GM19023 (cell line): ENCODE data around the gene RANBP2.
A peak's percentile ranks its signal among the peaks of the same experiment; 100 is the strongest.
"Not testable (repeated sequence)": the region's sequence is repeated elsewhere in the genome, so short reads cannot be mapped to it uniquely, and the experiment has no call there.

Source experiments
- ATAC-seq: cut with Tn5 transposase; IDR thresholded peaks from one replicate; pipeline ENCODE4 v1.9.1; 2021; ENCODE audit warnings: mild to moderate bottlenecking, moderate library complexity; ENCODE audit not compliant: unreplicated experiment

Gene RANBP2

DNA sequence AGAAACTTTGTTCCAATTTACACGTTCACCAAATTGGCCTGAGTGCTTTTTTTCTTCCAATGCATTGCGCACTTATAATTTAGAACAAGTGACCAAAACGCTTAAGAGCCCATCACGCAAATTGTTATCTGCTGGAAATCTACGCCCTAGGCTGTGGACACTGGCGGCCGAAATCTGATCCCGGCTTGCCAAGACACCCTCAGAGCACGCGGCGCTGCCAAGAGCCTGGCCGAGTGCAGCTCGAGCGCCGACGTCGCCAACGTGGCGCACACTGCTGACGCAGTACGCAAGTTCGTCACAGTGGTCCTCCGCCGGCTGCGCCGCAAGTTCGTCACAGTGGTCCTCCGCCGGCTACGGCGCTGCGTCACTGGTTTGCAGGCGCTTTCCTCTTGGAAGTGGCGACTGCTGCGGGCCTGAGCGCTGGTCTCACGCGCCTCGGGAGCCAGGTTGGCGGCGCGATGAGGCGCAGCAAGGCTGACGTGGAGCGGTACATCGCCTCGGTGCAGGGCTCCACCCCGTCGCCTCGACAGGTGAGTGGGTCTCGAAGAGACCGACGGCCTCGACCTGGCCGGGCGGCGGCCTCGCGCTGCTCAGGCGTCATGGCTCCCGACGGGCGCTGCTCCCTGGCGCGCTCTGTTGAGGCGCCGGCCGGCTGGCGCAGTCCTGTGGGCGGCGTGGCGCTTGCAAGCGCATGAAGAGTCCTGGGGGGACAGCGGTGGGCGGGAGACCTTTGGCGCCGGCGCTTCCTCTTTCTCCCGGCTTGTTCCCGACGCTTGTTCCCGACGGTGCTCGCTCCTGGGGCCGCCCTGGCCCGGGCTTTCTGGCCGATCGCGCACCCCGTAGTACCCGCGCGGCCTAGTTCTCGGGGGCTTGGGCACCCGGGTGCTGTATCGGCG, at the start of gene RANBP2:
Gene RANBP2 (plus strand): TSS at position 334 of the 896 bp plus-strand sequence. CDS start 125 bp downstream, at position 459.
- peak; percentile 96 for ATAC-seq

DNA sequence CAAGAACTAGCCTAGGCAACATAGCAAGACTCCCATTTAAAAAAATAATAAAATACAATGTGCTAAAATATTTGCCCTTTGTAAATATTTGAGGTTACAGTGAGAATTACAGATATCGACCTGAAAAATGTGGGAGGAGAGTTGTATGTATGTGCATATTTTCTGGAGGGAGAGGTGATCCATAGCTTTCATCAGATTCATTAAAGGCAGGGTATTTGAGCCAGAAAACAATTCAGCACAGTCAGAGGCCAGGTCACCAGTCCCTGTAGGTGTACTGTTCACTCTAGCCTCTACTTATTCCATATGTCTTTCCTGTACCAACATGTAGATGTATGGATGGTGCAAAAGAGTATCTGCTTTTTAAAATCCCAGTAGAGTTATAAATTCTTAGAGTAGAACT, 49.0 kb upstream of the RANBP2 start:
- not testable (repeated sequence) for ATAC-seq

DNA sequence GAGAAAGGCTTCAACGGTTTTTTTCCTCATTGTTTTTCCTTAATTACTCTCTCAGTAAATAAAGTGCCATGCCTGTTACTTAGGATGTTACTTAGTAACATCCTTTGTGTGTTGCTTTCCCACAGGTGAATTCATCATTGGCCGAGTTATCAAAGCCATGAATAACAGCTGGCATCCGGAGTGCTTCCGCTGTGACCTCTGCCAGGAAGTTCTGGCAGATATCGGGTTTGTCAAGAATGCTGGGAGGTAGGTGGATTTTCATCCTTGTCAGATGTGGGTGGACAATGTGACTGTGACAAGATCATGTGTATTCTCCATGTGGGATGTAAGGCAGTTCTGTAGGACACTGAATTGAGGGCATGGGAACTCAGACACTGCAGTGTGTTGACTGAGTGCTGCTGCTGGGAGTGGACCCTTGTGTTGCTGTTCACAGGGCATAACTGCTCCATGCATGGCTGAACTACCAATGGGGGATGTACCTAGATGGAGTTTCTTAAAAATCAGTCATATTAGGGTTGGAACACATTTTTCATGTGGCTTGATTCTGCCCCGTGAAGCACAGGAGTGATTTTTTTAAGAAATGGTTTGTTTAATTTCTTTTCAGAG, 47.0 kb upstream of the RANBP2 start:
- ATAC-seq, result not testable (repeated sequence)

DNA sequence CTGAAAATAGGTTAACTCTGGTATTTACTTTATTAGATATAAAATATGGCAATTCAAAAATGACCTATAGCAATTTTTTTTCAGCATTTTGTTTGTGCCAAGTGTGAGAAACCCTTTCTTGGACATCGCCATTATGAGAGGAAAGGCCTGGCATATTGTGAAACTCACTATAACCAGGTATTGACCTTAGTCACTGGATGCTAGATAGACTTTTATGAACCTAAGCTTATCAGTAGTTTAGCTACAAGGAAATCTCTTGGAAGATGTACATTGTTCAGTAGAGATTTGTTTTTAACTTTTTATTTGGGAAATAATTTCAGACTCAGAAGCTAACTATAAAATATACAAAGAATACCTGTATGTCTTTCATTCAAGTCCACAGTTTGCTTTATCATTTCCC, 42.8 kb upstream of the RANBP2 start:
- not testable (repeated sequence) for ATAC-seq

DNA sequence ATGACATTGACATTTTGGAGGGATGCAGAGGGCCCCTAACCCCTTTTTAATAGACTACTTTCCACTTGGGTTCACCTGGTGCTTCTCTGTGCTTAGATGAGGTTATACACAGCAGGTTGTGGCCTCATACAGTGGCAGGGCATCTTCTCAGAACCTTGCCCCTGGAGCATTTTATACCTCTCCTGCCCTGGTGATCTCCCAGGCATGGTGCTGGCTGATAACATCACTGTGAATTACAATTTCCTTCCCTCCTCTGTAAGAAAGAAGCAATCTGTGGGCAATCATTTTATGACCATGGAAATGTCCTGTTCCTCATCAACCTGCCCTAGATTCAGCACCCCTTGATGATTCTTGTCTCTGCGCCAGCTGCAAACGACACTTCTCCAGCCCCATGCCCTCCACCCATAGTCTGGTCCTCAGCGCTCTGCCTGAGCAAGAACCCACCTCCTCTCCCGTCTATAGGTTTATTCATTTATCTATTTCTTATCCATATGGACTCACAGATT, 42.0 kb upstream of the RANBP2 start:
- not testable (repeated sequence) for ATAC-seq

DNA sequence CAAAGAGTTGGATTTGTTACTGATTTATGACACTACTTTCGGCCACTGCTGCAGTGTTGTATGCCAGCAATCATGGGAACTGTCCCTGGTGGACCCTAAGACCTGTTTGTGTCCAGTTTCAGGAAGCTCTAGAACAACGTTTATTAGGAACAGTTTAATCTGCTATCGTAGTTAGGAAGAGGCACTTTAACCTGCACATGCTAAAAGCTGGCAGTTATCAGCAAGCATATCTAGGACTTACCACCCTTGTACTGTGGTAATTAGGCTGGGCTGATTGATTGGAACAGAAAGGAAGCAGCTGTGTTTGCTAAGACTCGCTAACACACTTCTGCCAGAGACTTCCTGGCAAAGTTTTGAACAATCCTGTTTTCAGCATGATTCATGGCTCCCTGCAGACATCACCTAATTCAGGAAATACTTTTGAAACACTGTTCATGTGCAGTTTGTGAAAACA, 41.1 kb upstream of the RANBP2 start:
- not testable (repeated sequence) for ATAC-seq

DNA sequence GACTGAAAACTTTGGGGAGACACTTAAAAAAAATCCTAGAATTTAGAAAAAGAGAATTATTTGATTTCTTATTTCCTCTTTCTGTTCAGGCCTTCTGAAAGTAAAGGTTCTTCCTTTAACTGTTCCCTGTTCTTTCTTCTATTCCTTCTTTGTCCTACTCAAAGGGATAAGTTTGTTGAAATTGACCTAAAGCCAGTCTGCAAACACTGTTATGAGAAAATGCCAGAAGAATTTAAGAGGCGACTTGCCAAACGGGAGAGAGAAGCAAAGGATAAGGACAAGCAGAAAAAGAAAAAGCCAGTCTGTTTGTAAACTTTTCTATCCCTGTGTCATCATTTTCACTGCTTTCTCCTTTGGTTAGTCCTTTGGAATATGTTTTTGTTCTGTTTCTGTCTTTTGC, 38.5 kb upstream of the RANBP2 start:
- not testable (repeated sequence) for ATAC-seq

DNA sequence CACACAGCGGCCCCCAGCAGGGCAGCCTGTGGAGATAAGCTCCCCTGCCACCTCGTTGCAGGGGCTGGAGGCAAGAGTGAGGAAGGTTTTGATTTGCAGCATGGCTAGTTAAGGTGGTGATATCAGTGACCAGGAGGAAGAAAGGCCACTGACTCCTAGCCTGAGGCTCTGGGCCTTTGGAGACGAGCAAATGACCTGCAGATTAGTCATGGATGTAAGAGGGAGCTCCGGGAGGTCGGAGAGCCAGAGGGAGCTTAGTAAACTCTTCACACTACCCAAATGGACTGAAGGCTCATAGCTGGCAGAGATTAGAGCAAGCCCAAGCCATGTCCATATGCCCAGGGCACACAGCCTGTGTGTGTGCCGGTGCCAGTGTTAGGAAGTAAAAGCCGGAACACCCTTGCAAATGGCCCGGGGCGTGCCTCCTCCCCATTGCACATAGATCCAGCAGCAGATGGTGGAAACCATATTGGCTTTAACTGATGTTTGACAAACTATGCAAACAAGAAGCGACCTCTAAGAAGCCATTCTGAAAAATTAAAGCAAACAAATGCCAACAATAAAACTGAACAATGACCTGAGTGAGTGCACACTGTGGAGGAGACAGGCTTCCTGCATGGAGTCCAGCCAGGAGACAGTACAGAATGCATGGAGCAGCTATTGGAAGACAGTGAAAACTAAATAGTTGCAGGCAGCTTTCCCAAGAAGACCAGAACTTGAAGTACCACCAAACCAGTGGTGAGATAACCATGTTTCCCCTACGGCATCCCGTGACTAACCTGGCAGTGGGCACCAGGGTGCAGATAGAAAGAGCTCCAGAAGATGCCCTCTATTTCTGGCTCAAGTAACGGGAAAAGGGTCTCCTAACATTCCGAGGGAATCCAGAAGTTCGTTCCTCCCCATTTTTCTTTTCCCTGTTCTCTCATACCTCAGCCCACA, 30.2 kb upstream of the RANBP2 start:
- not testable (repeated sequence) for ATAC-seq

DNA sequence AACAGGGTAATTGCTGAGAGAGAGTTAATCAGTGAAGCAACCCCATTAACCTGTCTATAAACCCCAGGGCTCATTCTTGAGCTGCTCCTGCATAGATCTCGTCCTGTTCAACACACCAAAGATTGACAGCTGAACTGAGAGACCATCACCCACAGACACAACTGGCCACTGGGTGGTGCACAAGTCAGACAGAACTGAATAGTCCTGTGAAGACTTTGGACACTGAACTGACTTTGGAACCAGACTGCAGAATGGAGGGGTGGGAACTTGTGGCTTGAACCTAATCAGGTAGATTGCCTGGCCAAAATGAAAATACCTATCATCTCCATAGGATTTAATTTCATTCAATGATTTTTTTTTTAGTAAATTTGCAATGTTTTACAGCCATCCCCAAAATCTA, 29.3 kb upstream of the RANBP2 start:
- not testable (repeated sequence) for ATAC-seq

DNA sequence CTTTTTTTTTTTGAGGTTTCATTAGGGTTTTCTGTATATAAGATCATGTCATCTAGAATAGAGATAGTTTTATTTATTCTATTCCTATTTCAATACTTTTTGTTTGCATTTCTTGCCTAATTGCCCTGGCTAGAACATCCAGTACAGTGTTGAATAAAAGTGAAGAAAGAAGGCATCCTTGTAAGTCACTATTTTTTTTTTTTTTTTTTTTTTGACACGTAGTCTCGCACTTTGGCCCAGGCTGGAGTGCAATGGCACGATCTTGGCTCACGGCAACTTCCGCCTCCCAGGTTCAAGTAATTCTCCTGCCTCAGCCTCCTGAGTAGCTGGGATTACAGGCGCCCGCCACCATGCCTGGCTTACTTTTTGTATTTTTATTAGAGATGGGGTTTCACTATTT, 27.8 kb upstream of the RANBP2 start:
- no peak for ATAC-seq

DNA sequence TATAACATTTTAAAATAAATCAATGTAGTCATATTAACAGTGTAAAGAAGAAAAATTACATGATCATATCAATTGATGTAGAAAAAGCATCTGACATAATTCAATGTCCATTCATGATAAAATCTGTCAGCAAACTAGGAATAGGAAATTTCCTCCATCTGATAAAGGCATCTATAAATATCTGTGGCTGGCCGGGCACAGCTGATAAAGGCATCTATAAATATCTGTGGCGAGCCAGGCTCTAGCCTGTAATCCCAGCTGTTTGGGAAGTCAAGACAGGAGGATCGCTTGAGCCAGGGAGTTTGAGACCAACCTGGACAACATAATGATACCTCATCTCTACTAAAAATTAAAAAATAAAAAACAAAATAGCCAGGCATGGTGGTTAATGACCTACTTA, 18.1 kb upstream of the RANBP2 start:
- no peak for ATAC-seq

DNA sequence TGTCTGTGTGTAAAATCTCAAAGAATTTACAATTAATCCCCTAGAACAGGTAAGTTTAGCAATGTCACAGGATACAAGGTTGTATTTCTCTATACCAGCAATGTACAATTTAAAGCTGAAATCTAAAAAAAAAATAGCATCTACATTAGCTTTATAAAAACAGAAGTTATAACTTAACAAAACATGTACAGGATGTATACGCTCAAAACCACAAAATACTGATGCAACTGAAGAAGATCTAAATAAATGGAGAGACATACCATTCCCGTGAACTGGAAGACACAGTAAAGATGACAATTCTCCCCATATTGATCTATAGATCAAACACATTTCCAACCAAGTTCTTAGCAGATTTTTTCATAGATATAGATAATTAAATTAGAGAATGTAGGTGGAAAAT, 17.5 kb upstream of the RANBP2 start:
- ATAC-seq, result no peak

DNA sequence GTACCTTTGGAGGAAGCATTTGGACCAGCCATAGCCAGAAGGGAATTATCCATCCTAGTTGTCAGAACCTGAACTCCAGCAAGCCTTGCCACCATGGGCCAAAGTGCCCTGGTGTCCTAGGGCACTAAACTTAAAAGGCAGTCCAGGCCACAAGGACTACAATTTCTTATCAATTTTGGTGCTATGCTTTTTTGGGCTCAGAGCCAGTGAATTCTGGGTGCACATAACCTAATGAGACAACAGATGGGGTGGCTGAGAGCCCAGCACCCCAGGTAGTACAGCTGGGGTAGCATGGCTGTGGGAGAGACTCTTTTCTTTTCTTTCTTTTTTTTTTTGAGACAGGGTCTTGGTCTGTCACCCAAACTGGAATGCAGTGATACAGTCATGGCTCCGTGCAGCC, 14.4 kb upstream of the RANBP2 start:
- ATAC-seq, result no peak

DNA sequence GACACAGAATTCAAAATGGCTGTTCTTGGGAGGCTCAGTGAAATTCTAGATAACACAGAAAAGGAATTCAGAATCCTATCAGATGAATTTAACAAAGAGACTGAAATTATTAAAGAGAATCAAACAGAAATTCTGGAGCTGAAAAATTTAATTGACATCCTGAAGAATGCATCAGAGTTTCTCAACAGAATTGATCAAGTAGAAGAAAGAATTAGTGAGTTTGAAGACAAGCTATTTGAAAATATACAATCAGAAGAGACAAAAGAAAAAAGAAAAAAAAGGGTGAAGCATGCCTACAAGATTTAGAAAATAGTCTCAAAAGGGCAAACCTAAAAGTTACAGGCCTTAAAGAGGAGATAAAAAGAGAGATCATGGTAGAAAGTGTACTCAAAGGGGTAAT, 12.0 kb upstream of the RANBP2 start:
- no peak for ATAC-seq

DNA sequence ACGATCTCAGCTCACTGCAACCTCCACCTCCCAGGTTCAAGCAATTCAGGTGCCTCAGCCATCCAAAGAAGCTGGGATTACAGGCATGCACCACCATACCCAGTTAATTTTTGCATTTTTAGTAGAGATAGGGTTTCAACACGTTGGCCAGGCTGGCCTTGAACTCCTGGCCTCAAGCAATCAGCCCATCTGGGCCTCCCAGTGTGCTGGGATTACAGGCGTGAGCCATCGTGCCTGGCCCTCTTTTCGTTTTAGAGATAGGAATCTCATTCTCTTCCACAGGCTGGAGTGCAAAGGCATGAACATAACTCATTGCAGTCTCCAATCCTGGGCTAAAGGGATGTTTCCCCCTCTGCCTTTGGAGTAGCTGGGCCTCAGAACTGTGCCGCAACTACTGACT, 2.3 kb upstream of the RANBP2 start:
- ATAC-seq, result not testable (repeated sequence)

DNA sequence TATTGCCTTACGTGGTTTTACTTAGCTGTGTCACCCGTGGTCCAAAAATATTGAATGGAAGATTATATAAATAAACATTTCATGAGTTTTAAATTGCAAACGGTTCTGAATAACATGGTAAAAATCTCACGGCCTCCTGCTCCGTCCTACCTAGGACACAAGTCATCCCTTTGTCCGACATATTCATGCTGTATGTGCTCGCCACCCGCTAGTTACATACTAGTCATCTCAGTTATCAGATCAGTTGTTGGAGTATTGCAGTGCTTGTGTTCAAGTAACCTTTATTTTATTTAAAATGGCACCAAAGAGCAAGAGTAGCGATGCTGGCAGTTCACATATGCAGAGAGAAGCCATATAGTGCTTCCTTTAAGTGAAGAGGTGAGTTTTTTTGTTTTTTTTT, 6.8 kb downstream of the RANBP2 start:
- ATAC-seq, result not testable (repeated sequence)

DNA sequence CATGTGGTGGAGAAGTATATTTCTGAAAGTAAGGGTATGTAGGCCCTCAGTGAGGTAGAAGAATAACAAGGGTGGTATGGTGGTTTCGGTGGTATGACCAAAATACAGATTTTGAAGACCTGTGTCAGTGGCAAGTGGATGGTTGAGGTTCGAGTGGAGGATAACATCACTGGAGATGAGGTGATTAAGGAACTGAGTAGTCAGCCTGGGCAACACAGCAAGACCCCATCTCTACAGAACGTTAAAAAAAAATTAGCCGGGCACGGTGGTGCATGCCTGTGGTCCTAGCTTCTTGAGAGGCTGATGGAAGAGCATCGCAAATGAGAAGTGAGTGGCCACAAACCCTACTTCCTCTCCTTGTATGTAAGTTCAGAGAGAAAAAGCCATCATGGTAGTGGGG, 15.4 kb downstream of the RANBP2 start:
- ATAC-seq, result not testable (repeated sequence)

DNA sequence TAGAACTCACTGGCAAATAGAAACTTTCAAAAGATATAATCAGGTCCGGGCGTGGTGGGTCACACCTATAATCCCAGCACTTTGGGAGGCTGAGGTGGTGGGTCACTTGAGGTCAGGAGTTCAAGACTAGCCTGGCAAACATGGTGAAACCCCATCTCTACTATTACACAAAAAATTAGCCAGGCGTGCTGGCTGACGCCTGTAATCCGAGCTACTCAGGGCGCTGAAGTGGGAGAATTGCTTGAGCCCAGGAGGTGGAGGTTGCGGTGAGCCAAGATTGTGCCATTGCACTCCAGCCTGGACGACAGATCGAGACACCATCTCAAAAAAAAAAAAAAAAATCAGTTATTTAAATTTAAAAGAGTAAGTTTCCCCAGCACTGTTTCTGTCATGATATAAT, 38.7 kb downstream of the RANBP2 start:
- not testable (repeated sequence) for ATAC-seq

DNA sequence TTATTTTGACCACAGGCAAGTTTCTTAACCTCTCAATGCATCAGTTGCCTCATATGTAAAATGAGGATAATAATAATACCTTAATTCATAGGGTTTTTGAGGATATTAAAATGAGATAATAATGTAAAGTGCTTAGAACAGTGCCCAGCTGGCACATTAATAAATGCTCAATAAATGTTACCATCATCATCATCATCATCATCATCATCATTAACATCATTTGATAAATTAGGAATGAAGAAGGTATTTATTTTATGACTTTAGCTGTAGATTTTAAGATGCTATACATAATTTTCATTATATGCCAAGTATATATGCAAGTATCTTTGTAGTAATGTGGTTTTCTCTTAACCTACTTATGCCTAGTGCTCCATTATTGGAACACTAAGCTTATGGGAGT, 43.3 kb downstream of the RANBP2 start:
- ATAC-seq, result not testable (repeated sequence)

DNA sequence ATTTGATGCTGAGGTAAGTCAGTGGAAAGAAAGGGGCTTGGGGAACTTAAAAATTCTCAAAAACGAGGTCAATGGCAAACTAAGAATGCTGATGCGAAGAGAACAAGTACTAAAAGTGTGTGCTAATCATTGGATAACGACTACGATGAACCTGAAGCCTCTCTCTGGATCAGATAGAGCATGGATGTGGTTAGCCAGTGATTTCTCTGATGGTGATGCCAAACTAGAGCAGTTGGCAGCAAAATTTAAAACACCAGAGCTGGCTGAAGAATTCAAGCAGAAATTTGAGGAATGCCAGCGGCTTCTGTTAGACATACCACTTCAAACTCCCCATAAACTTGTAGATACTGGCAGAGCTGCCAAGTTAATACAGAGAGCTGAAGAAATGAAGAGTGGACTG, 47.4 kb downstream of the RANBP2 start:
- ATAC-seq, result not testable (repeated sequence)

DNA sequence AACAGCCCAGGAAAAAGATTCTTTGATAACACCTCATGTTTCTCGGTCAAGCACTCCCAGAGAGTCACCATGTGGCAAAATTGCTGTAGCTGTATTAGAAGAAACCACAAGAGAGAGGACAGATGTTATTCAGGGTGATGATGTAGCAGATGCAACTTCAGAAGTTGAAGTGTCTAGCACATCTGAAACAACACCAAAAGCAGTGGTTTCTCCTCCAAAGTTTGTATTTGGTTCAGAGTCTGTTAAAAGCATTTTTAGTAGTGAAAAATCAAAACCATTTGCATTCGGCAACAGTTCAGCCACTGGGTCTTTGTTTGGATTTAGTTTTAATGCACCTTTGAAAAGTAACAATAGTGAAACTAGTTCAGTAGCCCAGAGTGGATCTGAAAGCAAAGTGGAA, 48.6 kb downstream of the RANBP2 start:
- not testable (repeated sequence) for ATAC-seq
